GM19467 (cell line): ENCODE measurements around the gene SNAPIN.
A peak's percentile ranks its signal among the peaks of the same experiment; 100 is the strongest.
"Not testable (repeated sequence)": the region's sequence is repeated elsewhere in the genome, so short reads cannot be mapped to it uniquely, and the experiment has no call there.

Experiments used
- ATAC-seq: cut with Tn5 transposase; IDR thresholded peaks from one replicate; pipeline ENCODE4 v1.9.1; 2021; ENCODE audit warnings: mild to moderate bottlenecking, moderate library complexity; ENCODE audit not compliant: unreplicated experiment

The SNAPIN gene

DNA sequence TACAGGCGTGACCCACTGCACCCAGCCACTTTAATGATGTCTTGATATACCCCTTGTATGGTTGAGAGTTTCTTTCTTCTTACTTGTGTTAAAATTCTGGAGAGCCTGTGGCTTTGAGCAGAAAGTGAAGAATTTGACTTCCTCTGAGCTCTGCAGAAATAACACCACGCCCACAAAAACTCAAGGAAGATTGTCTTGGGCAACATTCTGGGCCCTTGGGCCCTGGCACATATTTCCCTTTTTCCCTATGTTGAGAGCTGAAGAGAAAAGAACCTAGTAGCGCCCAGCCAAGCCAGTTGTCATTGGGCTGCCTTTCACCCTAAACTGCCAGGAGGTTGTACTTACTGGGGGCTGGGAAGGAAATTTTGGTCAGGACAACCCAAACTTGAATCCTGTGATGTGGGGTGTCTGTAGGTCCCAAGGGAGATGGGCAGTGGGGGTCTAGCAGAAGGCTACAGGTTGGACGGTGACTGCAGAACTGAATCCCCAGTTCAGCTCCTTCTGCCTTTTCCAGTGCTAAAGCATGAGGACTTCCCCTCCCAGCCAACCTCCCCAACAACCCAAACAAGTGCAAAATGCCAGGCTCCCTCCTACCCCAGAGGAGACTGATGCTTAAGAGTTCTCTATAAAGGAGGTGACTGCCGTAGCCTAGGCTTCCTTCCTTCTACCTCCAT, 11.7 kb upstream of the SNAPIN start:
- no peak for ATAC-seq

DNA sequence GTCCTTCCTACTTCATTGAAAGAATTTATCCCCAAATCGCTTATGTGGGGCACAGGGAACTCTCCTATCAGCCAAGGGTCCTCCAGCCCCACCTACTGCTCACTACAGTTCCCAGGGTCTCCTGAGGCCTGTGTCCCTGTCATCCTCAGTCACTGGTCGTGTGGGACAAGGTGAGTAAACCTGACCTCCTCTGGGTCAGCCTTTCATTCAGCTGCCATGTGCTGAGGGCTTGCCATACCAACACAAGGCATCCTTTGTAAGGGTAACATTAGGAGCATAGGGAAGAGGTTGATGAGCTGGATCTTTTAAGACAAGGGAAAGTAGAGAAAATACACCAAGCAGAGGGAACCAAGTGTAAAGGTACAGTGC, 11.2 kb upstream of the SNAPIN start:
- no peak for ATAC-seq

DNA sequence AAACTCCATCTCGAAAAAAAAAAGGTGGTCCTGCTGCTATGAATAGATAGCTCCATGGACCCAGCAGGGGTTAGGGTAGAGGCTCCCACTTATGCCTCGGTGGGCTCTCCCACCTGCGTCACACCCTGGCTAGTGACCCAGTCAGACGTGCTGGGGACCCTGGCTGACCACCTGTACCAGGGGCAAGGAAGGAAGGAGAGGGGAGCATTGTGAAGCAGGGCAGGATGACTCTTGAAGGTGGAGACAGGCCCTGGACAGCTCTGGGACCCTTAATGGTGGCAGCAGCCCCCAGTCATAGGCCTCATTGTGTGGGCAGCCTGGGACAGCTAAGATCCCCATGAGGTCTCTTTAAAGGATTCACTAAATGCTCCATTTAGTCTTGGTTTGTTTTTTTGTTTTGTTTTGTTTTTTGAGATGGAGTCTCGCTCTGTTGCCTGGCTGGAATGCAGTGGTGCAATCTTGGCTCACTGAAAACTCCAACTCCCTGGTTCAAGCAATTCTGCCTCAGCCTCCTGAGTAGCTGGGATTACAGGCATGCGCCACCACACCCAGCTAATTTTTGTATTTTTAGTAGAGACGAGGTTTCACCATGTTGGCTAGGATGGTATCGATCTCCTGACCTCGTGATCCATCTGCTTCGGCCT, 10.4 kb upstream of the SNAPIN start:
- ATAC-seq = no peak

DNA sequence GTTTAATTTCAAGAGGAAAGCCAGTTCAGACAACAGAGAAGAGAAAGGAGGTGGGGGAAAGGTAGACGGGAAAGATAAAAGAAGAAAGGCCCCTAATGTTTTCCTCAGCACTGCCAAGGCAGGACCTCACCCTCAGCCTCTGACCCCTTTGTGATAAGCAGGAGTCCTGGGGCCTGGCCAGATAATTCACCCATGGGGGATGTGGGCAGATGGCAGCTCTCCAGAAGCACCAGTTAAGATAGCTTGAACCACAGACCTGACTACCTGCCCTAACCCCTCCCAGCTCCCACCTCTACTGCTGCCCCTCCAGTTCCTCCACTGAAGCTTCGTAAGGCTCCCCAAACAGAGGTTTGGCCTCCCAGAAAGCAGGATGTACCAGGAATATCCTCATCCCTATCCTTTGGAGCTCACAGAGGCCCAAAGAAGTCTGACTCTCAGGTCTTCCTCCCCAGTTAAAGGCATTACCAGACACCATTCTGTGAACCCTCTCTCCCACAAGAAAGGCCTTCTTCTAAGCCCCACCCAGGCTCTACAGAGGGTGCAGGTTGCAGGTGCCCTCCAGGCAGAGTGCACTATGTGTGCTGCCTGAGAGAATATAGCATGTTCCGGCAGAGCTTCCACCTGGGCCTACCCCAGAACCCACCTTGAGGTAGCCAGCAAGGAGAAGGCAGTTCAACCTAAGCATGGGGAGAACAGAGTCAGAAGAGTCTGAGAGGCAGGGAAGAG, 9.2 kb upstream of the SNAPIN start:
- ATAC-seq = no peak

DNA sequence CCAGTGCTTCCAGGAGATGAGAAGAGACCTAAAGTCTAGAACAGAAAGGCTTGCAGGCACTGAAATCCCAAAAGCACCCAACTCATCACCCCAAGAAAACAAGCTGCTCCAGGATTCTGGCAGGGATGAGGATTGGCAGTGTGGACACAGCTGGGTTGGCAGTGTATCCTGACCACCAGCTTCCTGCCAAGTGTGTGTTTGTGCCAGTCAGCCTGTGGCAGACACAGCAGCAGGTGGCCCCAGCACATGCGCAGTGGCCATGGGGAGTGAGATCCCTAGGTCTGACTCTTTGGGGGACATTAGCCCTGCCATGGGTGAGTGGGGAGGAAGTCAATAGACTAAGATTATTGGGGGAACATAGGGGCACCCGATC, 8.7 kb upstream of the SNAPIN start:
- ATAC-seq = no peak

DNA sequence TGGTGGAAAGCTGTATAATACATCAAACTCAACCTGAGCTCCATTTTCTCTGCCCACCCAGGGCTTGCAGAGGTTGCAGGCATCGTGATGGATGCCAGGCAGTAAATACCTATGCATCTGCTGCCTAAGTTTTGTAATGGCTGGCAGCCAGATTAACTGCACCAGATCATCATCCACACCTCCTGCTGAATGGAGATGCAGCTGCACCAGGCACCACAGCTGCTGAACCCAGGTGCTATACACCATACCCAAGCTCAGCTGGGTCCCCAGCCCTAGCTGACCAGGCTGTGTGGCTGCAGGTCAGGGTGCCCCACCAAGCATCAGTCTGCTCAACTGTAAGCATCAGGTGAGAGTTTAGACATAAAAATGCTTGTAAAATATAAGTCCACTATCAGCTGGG, 6.7 kb upstream of the SNAPIN start:
- no peak for ATAC-seq

DNA sequence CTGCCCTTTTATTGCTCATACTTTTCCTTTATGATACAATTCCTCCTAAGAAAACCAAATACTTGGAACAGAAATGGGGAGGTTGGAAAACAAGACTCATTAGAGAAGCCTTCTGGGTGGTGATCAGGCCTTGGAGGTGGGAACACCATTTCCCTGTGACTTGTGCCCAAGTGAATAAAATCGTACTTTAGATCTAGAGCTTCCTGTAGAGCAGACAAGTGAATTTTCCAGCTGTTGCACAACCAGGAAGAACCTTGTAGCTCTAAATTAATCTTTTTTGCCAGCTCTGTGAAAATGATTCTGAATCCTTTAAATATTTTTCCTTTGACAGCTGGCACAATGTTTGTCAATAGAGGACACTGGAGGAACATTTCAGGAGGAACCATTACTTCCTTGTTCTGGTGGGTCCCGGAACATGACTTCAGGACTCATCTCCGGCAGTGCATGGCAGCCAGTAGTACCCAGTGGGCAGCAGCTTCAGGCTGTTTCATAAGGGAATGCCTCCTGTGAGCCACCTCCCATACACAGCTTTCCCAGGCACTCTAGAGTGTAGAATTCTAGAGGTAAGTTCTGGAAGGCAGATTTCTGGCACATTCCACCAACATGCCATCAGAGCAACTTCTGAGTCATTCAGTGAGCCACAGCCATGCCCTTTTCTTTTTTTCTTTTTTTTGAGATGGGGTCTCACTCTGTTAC, 5.5 kb upstream of the SNAPIN start:
- no peak for ATAC-seq

DNA sequence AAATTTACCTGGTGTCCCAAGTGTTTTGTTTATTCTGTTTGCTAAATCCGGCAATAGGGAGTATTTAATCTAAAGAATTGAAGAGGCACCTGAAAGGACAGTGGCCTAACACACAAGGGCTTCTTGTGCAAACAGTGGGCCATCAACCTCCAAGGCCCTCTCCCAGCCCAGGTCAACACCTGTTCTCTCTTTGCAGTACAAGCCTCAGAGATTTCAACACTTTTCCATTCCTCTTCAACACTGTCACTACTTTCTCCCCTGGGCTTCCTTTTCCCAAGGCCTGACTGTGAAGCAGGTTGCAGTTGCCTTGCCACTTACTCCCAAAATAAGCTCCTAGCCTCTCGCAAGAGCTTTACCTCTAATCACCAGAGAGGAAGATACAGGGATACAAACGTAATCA, 3.2 kb upstream of the SNAPIN start:
- ATAC-seq = no peak

DNA sequence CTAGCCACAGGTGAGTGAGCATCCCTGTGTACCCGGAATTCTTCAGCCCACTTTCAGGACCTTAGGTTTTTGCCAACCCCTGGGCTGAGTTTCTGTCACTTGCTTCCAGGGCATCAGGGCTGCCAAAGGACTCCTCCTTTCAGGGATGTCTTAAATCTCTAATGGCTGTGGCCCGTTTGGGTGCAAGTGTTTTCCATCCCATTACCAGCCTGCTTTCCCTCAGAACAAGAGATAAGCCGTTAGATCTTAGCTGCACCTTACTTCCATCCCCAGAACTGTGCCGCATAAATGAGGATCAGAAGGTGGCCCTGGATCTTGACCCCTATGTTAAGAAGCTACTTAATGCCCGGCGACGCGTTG, 652 bp downstream of the SNAPIN start:
- no peak for ATAC-seq

DNA sequence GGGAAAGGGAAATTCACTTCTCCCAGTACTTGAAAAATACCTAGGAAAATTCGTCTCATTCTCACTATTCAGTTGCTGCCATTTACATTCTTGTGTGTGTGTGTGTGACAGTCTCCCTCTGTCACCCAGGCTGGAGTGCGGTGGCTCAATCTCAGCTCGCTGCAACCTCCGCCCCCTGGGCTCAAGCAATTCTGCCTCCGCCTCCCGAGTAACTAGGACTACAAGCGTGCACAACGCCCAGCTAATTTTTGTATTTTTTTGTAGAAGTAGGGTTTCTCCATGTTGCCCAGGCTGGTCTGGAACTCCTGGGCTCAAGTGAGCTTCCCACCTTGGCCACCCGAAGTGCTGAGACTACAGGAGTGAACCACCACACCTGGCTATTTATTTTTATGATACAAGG, 1.2 kb downstream of the SNAPIN start:
- no peak for ATAC-seq

DNA sequence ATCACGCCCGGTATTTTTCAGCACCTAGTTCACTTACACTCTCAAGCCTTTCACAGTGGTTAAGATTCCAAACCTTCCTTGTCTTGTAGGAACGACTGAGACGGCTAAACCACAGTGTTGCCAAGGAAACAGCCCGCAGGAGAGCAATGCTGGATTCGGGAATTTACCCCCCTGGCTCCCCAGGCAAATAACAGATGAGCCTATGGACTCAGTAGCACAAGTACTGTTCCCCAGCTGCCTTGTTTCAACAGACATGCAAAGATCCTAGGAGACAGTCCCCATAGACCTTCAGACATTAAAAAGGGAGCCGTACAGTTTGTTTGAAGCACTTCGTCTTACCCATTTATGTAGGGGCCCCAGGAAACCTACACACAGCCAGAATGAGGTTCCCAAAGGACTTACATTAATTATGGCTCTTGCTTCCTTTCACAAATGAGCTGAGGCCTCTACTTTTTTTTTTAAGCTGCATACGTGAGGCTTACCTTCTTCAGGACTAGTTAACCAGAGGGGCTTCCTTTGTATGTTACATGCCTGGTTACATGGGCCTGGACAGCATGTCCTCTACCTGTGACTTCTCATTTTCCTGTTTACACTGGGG, 2.7 kb downstream of the SNAPIN start:
- ATAC-seq = no peak

DNA sequence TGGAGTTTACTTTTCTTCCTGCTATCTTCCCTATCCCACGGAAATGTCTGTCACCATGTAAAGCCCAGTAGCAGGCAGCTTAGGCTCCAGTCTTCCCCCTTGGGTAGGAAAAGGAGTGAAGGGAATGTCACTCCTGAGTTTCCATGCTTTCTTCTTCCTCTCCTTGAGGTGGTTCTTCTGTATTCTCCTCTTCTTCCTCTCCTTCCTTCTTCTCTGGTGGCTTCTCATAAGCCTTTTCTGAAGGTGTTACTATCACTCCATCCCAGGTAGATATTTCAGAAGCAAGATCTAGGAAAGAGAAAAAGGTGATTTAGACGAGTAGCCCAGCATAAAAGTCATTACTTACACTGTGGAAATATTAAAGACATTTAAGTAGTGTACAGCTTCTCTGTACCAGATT, 3.8 kb downstream of the SNAPIN start:
- ATAC-seq = no peak

DNA sequence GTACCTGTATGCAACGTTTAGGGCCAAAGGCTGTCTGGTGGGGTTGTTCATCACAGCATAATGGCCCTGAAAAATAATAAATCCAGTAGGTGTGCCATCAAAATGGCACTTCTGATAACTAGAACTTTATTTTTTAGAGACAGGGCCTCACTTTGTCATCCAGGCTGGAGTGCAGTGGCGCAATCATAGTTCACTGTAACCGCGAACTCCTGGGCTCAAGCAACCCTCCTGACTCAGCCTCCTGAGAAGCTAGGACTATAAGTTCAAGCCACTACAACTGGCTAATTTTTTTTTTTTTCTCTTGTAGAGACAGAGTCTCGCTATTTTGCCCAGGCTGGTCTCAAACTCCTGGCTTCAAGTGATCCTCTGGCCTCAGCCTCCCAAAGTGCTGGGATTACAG, 4.7 kb downstream of the SNAPIN start:
- ATAC-seq = no peak

DNA sequence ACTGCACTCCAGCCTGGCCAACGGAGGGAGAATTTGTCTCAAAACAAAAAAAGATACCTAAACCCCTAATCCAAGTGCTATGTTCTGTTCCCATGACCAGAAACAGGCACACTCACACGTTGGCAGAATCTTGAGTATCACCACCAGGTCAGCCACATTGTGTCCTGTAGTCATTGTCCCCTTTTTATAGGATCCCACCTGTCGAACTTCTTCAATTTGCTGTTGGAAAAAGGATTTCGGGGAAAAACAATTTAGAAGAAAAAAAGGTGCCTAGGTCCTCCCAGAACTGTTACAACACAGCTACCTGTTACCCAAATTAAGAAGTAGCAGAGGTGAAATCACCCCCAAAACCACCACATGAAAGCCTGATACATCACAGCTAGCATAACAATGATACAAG, 8.9 kb downstream of the SNAPIN start:
- ATAC-seq = no peak

DNA sequence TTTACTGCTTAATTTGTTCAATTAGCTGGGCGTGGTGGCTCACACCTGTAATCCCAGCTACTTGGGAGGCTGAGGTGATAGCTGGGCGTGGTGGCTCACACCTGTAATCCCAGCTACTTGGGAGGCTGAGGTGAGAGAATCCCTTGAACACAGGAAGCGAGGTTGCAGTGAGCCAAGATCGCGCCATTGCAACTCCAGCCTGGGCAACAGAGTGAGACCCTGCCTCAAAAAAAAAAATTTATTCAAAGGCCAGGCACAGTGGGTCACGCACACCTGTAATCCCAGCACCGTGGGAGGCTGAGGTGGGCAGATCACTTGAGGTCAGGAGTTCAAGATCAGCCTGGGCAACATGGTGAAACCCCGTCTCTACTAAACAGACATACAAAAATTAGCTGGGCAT, 10.2 kb downstream of the SNAPIN start:
- ATAC-seq = not testable (repeated sequence)

DNA sequence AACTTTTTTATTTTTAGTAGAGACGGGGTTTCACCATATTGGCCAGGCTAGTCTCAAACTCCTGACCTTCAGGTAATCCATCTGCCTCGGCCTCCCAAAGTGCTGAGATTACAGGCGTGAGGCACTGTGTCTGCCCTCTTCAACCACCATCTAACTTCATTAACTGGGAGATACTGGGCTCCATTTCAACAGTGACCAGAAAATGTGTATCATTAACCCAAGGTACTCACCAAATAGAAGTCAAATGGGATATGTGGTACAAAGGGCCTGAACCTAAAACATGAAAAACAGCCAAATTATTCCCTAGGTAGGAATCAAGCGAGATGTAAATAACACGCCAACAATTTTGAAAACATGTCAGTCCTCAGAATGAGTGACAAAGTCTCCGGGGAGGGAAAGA, 11.1 kb downstream of the SNAPIN start:
- no peak for ATAC-seq

DNA sequence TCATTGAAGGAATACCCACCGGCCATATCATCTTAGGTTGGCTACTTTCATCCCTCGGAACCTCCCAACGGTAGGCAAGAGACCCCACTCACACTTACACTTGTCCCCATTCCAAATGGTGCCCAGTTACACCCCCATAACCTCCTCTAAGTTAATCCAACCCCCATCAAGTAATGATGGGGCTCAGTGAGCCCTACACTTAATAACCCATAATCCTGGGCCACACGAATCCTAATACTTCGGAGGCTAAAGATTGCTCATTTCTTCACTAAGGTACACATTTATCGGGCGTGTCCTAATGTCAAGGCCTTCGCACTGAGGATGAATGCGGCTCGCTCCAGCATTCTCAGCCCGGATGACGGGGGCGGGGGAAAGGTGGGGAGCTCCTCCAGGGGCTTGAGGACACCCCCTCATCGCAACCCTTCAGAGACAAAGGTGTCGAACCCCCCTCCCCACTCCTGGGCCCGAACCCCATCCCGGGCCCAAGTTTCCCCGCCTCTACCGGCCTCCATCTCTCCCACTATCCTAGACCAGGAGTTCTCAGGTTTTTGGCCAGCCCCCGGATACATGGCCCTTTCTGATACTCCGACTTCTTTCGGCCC, 11.9 kb downstream of the SNAPIN start:
- ATAC-seq = no peak

DNA sequence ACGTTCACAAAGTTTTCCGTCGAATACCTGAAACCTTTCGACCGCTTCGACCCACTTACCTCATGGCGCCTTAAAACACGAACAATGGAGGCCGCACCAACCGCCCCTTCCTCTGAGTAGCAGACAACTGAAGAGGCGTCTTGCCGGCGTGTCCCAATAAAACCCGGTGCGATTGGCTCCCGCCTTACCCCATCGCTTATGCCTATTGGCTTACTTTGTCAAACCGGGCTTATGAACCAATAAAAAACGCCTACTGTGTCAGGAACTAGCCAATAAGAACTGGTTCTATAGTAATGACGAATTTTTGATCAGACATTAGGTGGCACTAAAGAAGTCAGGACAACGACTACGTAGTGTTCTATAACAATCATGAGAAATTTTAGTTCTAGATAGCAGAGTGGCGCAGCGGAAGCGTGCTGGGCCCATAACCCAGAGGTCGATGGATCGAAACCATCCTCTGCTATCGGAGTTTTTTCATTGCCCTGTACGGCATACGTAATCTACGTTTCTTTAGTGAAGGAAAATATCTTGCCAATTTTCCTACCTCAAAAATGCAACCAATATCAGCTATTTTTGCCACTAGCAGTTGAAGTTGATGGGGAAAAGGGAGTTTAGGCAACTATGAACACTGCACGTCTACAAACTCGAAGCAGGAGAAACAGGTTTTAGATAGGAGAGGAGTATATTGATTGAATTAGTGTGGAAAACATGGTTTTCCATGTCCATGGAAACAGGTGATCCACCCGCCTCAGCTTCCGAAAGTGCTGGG, 12.5 kb downstream of the SNAPIN start, which contains the start of gene ILF2:
Gene ILF2, minus strand, starts transcription at position 135 of the 769 bp plus-strand sequence. Its CDS starts 71 bp downstream, at position 64.
- ATAC-seq = peak; percentile 96

DNA sequence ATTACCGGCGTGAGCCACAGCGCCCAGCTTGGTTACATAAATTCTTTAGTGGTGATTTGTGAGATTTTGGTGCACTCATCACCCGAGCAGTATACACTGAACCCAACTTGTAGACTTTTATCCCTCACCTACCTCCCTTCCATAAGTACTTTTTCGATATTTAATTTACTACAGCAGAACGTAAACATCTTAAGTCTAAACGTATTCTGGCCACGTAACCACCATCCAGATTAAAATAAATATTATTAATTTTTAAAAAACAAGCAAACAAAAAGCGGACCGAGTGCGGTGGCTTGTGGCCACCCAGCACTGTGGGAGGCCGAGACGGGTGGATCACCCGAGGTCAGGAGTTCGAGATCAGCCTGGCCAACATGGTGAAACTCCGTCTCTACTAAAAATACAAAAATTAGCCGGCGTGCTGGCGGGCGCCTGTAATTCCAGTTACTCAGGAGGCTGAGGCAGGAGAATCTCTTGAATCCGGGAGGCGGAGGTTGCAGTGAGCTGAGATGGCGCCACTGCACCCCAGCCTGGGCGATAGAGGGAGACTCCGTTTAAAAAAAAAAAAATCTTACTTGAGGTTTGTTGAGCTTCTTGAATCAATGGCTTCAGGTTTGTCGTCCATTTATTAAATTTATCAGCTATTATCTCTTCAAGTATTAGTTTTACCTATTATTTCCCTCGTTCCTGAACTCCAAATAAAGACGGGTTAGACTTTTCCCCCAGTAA, 13.3 kb downstream of the SNAPIN start:
- ATAC-seq = peak; percentile 5

DNA sequence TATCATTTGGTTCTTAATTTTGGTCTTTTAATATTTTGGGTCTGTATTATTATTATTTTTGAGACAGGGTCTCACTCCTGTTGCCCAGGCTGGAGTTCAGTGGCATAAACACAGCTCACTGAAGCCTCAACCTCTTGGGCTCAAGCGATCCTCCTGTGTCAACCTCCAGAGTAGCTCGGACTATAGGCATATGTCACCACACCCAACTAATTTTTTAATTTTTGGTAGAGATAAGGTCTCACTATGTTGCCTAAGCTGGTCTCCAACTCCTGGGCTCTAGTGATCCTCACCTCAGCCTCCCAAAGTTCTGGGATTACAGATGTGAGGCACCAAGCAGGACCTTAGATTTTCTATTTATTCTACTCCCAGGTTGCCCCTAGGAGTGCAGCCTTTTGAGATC, 15.0 kb downstream of the SNAPIN start:
- no peak for ATAC-seq
